ENCODE results near the gene PRR3.

The PRR3 gene

DNA sequence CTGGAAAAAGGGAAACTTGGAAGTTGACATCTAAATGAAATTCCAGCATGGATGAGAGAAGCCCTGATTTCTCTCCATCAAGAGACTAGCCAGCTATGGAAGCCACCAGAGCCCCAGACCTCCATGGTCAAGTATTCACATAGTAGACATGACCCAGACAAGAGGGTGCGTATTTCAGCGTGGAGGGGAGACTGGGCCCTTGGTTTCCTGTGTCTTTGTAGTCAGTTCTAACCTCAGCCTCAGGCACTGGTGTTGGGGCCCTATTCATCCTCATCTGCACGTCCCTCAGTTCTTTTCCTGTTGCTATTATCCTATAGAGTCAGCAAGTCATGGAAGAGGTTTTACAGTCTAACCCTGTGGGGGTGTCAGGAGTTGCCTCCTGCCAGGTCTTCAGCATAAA lies 13.3 kb upstream of the PRR3 start:
- H3K4me3 ChIP-seq (ENCODE audit: low read depth, low read length): no peak overlapping the region
- DNase-seq (ENCODE audit: low read depth): no peak
- TF ChIP-seq, protein P1, sequence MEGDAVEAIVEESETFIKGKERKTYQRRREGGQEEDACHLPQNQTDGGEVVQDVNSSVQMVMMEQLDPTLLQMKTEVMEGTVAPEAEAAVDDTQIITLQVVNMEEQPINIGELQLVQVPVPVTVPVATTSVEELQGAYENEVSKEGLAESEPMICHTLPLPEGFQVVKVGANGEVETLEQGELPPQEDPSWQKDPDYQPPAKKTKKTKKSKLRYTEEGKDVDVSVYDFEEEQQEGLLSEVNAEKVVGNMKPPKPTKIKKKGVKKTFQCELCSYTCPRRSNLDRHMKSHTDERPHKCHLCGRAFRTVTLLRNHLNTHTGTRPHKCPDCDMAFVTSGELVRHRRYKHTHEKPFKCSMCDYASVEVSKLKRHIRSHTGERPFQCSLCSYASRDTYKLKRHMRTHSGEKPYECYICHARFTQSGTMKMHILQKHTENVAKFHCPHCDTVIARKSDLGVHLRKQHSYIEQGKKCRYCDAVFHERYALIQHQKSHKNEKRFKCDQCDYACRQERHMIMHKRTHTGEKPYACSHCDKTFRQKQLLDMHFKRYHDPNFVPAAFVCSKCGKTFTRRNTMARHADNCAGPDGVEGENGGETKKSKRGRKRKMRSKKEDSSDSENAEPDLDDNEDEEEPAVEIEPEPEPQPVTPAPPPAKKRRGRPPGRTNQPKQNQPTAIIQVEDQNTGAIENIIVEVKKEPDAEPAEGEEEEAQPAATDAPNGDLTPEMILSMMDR (conservative IDR thresholded peaks at IDR 0.05; ENCODE audit: low read depth, low read length): no peak

- no peak overlapping the region for H3K4me3 ChIP-seq (ENCODE audit: low read depth, low read length)
- DNase-seq (ENCODE audit: low read depth): peak; percentile 85
- TF ChIP-seq, protein P1 (conservative IDR thresholded peaks at IDR 0.05; ENCODE audit: low read depth, low read length): peak; percentile 78
These were observed 12.3 kb upstream of the PRR3 start for GRCh38 chr6:30544666-30545272.

DNA sequence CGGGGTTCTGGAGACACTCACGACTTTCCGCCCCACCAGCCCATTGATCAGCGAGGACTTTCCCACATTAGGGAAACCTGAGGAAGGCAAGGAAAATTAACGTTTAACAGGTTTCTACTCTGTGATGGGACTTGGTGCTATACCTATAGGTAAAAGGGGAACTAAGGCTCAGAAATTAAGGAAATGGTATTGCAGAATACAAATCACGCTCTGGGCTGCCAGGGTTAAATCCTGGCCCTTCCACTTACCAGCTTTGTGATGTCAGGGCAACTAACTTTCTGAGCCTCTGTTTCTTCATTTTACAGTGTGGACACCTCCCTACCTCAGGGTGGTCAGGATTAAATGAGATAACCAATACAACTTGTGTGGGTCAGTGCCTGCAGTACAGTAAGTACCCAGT lies 9.6 kb upstream of the PRR3 start:
- TF ChIP-seq, protein P1 (conservative IDR thresholded peaks at IDR 0.05; ENCODE audit: low read depth, low read length): no peak
- no peak for DNase-seq (ENCODE audit: low read depth)
- H3K4me3 ChIP-seq (ENCODE audit: low read depth, low read length): no peak overlapping the region

GRCh38 chr6:30548375-30548774 lies 8.7 kb upstream of the PRR3 start:
- no peak overlapping the region for H3K4me3 ChIP-seq (ENCODE audit: low read depth, low read length)
- DNase-seq (ENCODE audit: low read depth): peak; percentile 57
- TF ChIP-seq, protein P1 (conservative IDR thresholded peaks at IDR 0.05; ENCODE audit: low read depth, low read length): no peak

DNA sequence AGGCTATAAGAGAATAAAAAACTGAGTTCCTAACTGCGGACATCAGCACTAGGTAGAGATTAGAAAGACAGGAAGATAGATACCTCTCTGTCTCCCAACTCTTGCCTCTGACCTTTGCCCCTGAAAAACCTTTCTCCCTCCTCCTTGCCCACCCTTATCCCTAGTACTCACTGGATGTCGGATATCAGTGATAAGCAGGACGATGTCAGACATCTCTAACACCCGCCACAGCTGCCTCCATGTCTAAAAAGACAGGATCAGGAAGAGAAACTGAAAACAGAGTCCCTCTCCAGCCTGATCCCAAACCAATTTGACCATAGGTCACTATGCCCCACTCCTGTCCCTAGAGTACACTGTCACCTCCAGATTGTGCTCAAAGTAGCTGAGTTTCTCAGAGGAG lies 2.7 kb upstream of the PRR3 start:
- TF ChIP-seq, protein P1 (conservative IDR thresholded peaks at IDR 0.05; ENCODE audit: low read depth, low read length): no peak
- H3K4me3 ChIP-seq (ENCODE audit: low read depth, low read length): no peak overlapping the region

GRCh38 chr6:30554962-30555815 lies 1.9 kb upstream of the PRR3 start:
- H3K4me3 ChIP-seq (ENCODE audit: low read depth, low read length): peak overlapping the region; percentile 97
- DNase-seq (ENCODE audit: low read depth): peak; percentile 53
- TF ChIP-seq, protein P1 (conservative IDR thresholded peaks at IDR 0.05; ENCODE audit: low read depth, low read length): no peak

More for the DNA sequence above, 2.7 kb upstream of the PRR3 start:
- DNase-seq (ENCODE audit: low read depth): no peak

- H3K4me3 ChIP-seq (ENCODE audit: low read depth, low read length): peak overlapping the region; percentile 97
- TF ChIP-seq, protein P1 (conservative IDR thresholded peaks at IDR 0.05; ENCODE audit: low read depth, low read length): no peak
- DNase-seq (ENCODE audit: low read depth): no peak
These were observed 1.4 kb upstream of the PRR3 start for GRCh38 chr6:30555816-30556065.
